ENCODE measurements around the gene PCNT. TPM values are rescaled to one million over a fixed set of nuclear protein-coding genes. Genes with fewer than 3 reads are reported as not detected.
A peak's percentile ranks its signal among the peaks of the same experiment; 100 is the strongest.

PCNT gene
- total and polyA plus RNA-seq, 9 of the 15 experiments (the other 6 are each of a cell fraction or from before 2014, with no cell fraction given): 9.1 to 53.5 (median 31.3) TPM

DNA sequence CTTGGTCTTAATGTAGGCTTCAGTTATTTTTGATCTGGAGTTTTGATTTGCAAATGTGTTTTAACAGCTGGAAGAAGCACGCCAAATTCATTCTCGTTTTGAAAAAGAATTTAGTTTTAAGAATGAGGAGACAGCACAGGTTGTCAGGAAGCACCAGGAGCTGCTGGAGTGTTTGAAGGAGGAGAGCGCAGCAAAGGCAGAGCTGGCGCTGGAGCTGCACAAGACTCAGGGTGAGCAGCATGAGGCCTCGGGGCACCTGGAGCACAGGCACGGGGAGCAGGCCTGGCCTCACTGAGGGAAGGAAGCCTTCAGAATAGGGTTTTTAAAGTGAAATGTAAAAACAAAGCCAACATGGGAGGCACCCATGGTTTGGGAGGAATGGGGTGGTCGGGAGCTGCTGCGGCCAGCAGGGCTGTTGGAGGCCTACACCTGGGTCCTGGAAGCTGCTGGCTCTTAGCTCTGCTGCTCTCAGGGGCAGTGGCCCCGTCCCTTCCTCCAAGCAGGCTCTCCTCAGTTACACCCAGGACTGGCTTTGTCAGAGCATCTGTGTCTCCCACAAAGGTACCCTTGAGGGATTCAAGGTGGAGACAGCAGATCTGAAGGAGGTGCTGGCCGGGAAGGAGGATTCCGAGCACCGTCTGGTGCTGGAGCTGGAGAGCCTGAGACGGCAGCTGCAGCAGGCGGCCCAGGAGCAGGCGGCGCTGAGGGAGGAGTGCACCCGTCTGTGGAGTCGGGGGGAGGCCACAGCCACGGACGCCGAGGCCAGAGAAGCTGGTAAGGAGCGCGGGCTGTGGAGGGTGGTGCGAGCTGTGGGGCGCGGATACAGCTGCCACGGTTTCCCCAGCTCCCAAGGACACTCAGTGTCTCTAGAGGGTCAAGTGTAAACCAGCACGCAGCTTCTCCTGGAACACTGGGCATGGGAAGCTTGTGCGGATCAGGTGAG, 66.9 kb downstream of the PCNT start:
- Histone ChIP-seq H3K4me1 (replicated peaks in 1 of 2; ENCODE audit: control insufficient read depth in 2 of 2, insufficient read depth in 2 of 2, low read length in 2 of 2) (peaks cover 5 to 36% of the 10 kb centered on the region in 2 experiments; a peak in 4 of 5 replicates), H3K27ac (ENCODE audit: extremely low read depth, low read depth, low read length) (no peak overlapping the region), H3K9me1 (ENCODE audit: control insufficient read depth, insufficient read depth, low read length) (no peaks in the 10 kb centered on the region), H3K9ac (ENCODE audit: insufficient read depth in 1 of 2, low read depth in 2 of 2, low read length in 2 of 2) (peak overlapping the region in 1 of 2 experiments; percentile 30; a peak in 1 of 4 replicates), H3K36me3 (ENCODE audit: control insufficient read depth, insufficient read depth, low read length) (peaks cover 70% of the 10 kb centered on the region; the same call in 2 of the 3 replicates), H3K79me2 (ENCODE audit: control insufficient read depth, insufficient read depth, low read length) (no peaks in the 10 kb centered on the region), H3K4me3 (no peak overlapping the region), H3K4me2 (ENCODE audit: insufficient read depth, low read length) (no peak overlapping the region), H3K27me3 (ENCODE audit: control insufficient read depth in 2 of 2, insufficient read depth in 2 of 2, low read length in 2 of 2) (no peaks in the 10 kb centered on the region), H2AFZ (ENCODE audit: low read depth, low read length) (no peak overlapping the region), H3K9me3 (replicated peaks; ENCODE audit: control insufficient read depth, insufficient read depth, low read depth, low read length) (no peaks in the 10 kb centered on the region), H4K20me1 (replicated peaks; ENCODE audit: control insufficient read depth, insufficient read depth, low read length) (no peaks in the 10 kb centered on the region)
- intact Hi-C loops (cut with micrococcal nuclease) (no loop called here), in situ Hi-C loops (cut with MboI) (no loop called here)
- FAIRE-seq (no peak), ATAC-seq (no peak), DNase-seq (ENCODE audit: extremely low read depth in 1 of 4, low spot score in 3 of 4) (no peak)
- TF ChIP-seq POLR2G (IDR thresholded peaks at IDR 0.05; ENCODE audit: low read depth, low read length): peak; percentile 38; the same call in 1 of the 2 replicates
- TF ChIP-seq GTF2E2 (tag; IDR thresholded peaks at IDR 0.05): no peak
- CTCF ChIA-PET (ENCODE audit: low intra/inter-chr PET ratio): no interaction called here
- 86% methylated on average over 23 of the region's 29 CpGs for WGBS (ENCODE audit: insufficient coverage, low coverage, missing lambda C conversion rate)
- no TSS peak for BruUV-seq (replicated peaks)
- POLR2A ChIA-PET: interaction anchor here (1.1 to 2.2 kb wide), 3 partner anchors 9 to 14 kb away, joined by 3 to 6 read pairs (median 6); no protein-coding TSS in a partner anchor

DNA sequence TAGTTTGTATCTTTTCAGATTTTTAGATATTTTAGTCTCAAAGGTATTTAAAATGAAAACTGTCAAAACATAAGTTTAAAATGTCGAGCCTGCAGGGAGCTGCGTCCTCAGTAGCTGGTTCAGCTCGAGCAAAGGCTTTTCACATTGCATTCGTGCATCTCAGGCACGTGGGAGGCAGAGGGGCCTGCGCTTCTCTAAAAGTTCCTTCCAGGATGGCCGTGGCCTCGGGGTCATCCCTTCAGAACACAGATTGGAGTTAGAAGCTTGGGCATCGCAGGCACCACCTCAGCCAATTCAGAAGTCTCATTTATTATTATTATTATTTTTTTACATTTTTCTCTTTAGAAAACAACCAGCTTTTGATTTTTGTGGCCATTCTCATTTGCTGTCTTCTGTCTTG, 67.8 kb downstream of the PCNT start:
- in situ Hi-C loops (cut with MboI) (no loop called here), intact Hi-C loops (cut with micrococcal nuclease) (no loop called here)
- Histone ChIP-seq H3K27me3 (ENCODE audit: control insufficient read depth in 2 of 2, insufficient read depth in 2 of 2, low read length in 2 of 2) (no peaks in the 10 kb centered on the region), H3K9me1 (ENCODE audit: control insufficient read depth, insufficient read depth, low read length) (no peaks in the 10 kb centered on the region), H3K36me3 (ENCODE audit: control insufficient read depth, insufficient read depth, low read length) (peaks cover 63% of the 10 kb centered on the region; the same call in 2 of the 3 replicates), H3K9ac (ENCODE audit: insufficient read depth in 1 of 2, low read depth in 2 of 2, low read length in 2 of 2) (no peak overlapping the region), H3K79me2 (ENCODE audit: control insufficient read depth, insufficient read depth, low read length) (no peaks in the 10 kb centered on the region), H3K4me1 (replicated peaks in 1 of 2; ENCODE audit: control insufficient read depth in 2 of 2, insufficient read depth in 2 of 2, low read length in 2 of 2) (peaks cover 5 to 27% of the 10 kb centered on the region in 2 experiments; a peak in 4 of 5 replicates), H3K9me3 (replicated peaks; ENCODE audit: control insufficient read depth, insufficient read depth, low read depth, low read length) (no peaks in the 10 kb centered on the region), H3K4me3 (no peak overlapping the region), H3K4me2 (ENCODE audit: insufficient read depth, low read length) (no peak overlapping the region), H2AFZ (ENCODE audit: low read depth, low read length) (no peak overlapping the region), H4K20me1 (replicated peaks; ENCODE audit: control insufficient read depth, insufficient read depth, low read length) (no peaks in the 10 kb centered on the region), H3K27ac (ENCODE audit: extremely low read depth, low read depth, low read length) (no peak overlapping the region)
- POLR2A ChIA-PET: interaction anchor here (0.6 to 2.2 kb wide), 4 partner anchors 8 to 273 kb away, joined by 3 to 6 read pairs (median 5); no protein-coding TSS in a partner anchor
- 82% methylated on average over 9 of the region's 9 CpGs for WGBS (ENCODE audit: insufficient coverage, low coverage, missing lambda C conversion rate)
- FAIRE-seq: no peak
- CTCF ChIA-PET (ENCODE audit: low intra/inter-chr PET ratio): no interaction called here
- no TSS peak for BruUV-seq (replicated peaks)
- no peak for ATAC-seq
- no peak for DNase-seq (ENCODE audit: extremely low read depth in 1 of 4, low spot score in 3 of 4)
- no peak for TF ChIP-seq RBM14 (IDR thresholded peaks at IDR 0.05; ENCODE audit: borderline replicate concordance, insufficient read depth, low read depth, low read length)
- no peak for TF ChIP-seq ESRRB (CRISPR knock-in tag; IDR thresholded peaks at IDR 0.05; ENCODE audit: borderline replicate concordance)
- no peak for TF ChIP-seq PYGO2 (tag; IDR thresholded peaks at IDR 0.05)
- TF ChIP-seq ZNF77 (CRISPR knock-in tag; IDR thresholded peaks at IDR 0.05): no peak
- no peak for TF ChIP-seq LEF1 (IDR thresholded peaks at IDR 0.05)
- no peak for TF ChIP-seq NFIC (IDR thresholded peaks at IDR 0.05)
- TF ChIP-seq FOXA3 (CRISPR knock-in tag; conservative IDR thresholded peaks at IDR 0.05 in 1 of 2, IDR thresholded peaks at IDR 0.05 in 1 of 2): no peak
- TF ChIP-seq ZNF431 (CRISPR knock-in tag; IDR thresholded peaks at IDR 0.05): no peak
- TF ChIP-seq TRIM28 (IDR thresholded peaks at IDR 0.05): no peak
- TF ChIP-seq ZNF316 (IDR thresholded peaks at IDR 0.05): no peak
- TF ChIP-seq TCFL5 (CRISPR knock-in tag; conservative IDR thresholded peaks at IDR 0.05): no peak
- no peak for TF ChIP-seq RBM25 (IDR thresholded peaks at IDR 0.05; ENCODE audit: low read depth, low read length, severe bottlenecking)
- no peak for TF ChIP-seq MTA1 (IDR thresholded peaks at IDR 0.05; ENCODE audit: borderline replicate concordance)
- no peak for TF ChIP-seq HLTF (IDR thresholded peaks at IDR 0.05)
